Activated T-helper 2 cell treated with anti-CD3 and anti-CD28 coated beads, Interferon-gamma antibody, Interleukin-2, Interleukin-4, amounts not matched to agents 10 μg/mL and 5 μg/mL and 100 μg/mL, durations not matched to agents 14 hours and 24 hours and 36 hours (primary cell): Measurements from ENCODE around the gene PGM1. TPM values are rescaled to one million over a fixed set of nuclear protein-coding genes. Genes with fewer than 3 reads are reported as not detected.

Experiments
- DNase-seq: peaks from one replicate; pipeline ENCODE4 v3.0.0; 2021; ENCODE audit warnings: low spot score
- H3K27ac Mint-ChIP-seq: one replicate; pipeline ENCODE4 v1.8.0; 2021; ENCODE audit warnings: mixed read lengths
- H3K27me3 Mint-ChIP-seq: one replicate; pipeline ENCODE4 v1.8.0; 2021; ENCODE audit warnings: low read depth, mixed read lengths
- H3K36me3 Mint-ChIP-seq: one replicate; pipeline ENCODE4 v1.8.0; 2021; ENCODE audit warnings: low read depth, mixed read lengths
- H3K4me1 Mint-ChIP-seq: one replicate; pipeline ENCODE4 v1.8.0; 2021; ENCODE audit warnings: low read depth, mixed read lengths
- H3K4me3 Mint-ChIP-seq: one replicate; pipeline ENCODE4 v1.8.0; 2021; ENCODE audit warnings: low read depth, mild to moderate bottlenecking, moderate library complexity, mixed read lengths
- H3K9me3 Mint-ChIP-seq: one replicate; pipeline ENCODE4 v1.8.0; 2021; ENCODE audit warnings: mixed read lengths
- intact Hi-C: fragments of 100-400 bp; cut with micrococcal nuclease; formaldehyde crosslinking; loops from one replicate; pipeline ENCODE4 v1.15.1; 2023
- total RNA-seq: library from RNA; stranded (reverse); gene quantifications from 2 replicates; pipeline ENCODE4 v1.2.3, GENCODE V29; 2022

PGM1 gene
- total RNA-seq, 1 donor from 2014 or later, result 61.8 TPM

GRCh38 chr1:63701187-63701586 lies 108.0 kb downstream of the PGM1 start:
- H3K27me3 Mint-ChIP-seq, result peaks cover 17% of the 10 kb centered on the region
- DNase-seq, result no peak
- no peaks in the 10 kb centered on the region for H3K36me3 Mint-ChIP-seq
- no peak overlapping the region for H3K4me3 Mint-ChIP-seq
- H3K9me3 Mint-ChIP-seq, result no peaks in the 10 kb centered on the region
- H3K27ac Mint-ChIP-seq, result no peak overlapping the region
- intact Hi-C loops, result no loop called here
- no peaks in the 10 kb centered on the region for H3K4me1 Mint-ChIP-seq

GRCh38 chr1:63703701-63704107 lies 110.5 kb downstream of the PGM1 start:
- Mint-ChIP-seq H3K36me3 (no peaks in the 10 kb centered on the region), H3K4me1 (no peaks in the 10 kb centered on the region), H3K4me3 (no peak overlapping the region), H3K27ac (no peak overlapping the region), H3K9me3 (no peaks in the 10 kb centered on the region), H3K27me3 (peaks cover 22% of the 10 kb centered on the region)
- intact Hi-C loops, result no loop called here
- no peak for DNase-seq

- no peak for DNase-seq
- Mint-ChIP-seq H3K9me3 (no peaks in the 10 kb centered on the region), H3K4me3 (no peak overlapping the region), H3K27me3 (peaks cover 29% of the 10 kb centered on the region), H3K36me3 (no peaks in the 10 kb centered on the region), H3K4me1 (no peaks in the 10 kb centered on the region), H3K27ac (no peak overlapping the region)
- intact Hi-C loops, result no loop called here
Observed at GRCh38 chr1:63704443-63704842, 111.2 kb downstream of the PGM1 start.

- Mint-ChIP-seq H3K36me3 (no peaks in the 10 kb centered on the region), H3K4me3 (no peak overlapping the region), H3K9me3 (no peaks in the 10 kb centered on the region), H3K27ac (no peak overlapping the region), H3K4me1 (no peaks in the 10 kb centered on the region), H3K27me3 (peaks cover 29% of the 10 kb centered on the region)
- no peak for DNase-seq
- intact Hi-C loops, result no loop called here
Observed at GRCh38 chr1:63705078-63705477, 111.9 kb downstream of the PGM1 start.

- peaks cover 32% of the 10 kb centered on the region for H3K27me3 Mint-ChIP-seq
- H3K27ac Mint-ChIP-seq, result no peak overlapping the region
- H3K9me3 Mint-ChIP-seq, result no peaks in the 10 kb centered on the region
- no peaks in the 10 kb centered on the region for H3K36me3 Mint-ChIP-seq
- no peaks in the 10 kb centered on the region for H3K4me1 Mint-ChIP-seq
- intact Hi-C loops, result no loop called here
- no peak overlapping the region for H3K4me3 Mint-ChIP-seq
- DNase-seq, result no peak
Observed at GRCh38 chr1:63709267-63709828, 116.1 kb downstream of the PGM1 start.

Other genes starting within 250 kb of the PGM1 start
- 25.3 and 25.5 TPM in 2 replicates for gene ALG6, start 225.8 kb upstream of the PGM1 start, total RNA-seq
- gene ITGB3BP, start 70.2 kb upstream of the PGM1 start, total RNA-seq, result 49.3 and 52.2 TPM in 2 replicates
- gene EFCAB7, start 69.9 kb upstream of the PGM1 start, total RNA-seq, result 6.5 and 6.6 TPM in 2 replicates
- gene ROR1, start 180.6 kb downstream of the PGM1 start, total RNA-seq, result 0.09 TPM in 1 of 2 replicates, not detected in the other